Measurements from ENCODE around the gene C11orf58. TPM values are rescaled to one million over a fixed set of nuclear protein-coding genes. Genes with fewer than 3 reads are reported as not detected.

Gene C11orf58
- total RNA-seq, 2 experiments from 2014 or later: 104 to 111 TPM

DNA sequence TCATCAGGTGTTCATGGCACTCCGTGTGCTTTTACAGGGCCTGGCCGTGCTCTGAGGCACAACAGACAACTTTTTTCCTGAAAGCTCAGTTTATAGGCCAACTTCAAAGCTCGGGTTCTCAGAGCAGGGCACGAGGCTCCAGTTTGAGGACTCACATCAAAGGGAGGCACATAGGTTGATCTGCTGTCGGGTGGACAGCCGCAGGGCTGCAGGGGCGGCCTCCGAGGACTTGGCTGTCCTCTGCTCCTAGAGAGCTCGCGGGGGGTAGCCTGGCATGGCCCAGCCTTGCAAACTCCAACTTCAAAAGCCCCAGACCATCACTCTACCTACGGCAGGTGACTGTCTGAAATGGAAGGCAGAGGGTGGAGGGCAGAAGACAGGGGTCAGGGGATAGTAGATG lies 31.6 kb downstream of the C11orf58 start:
- no peak for ATAC-seq
- H3K9me3 Mint-ChIP-seq (ENCODE audit: insufficient read depth): no peaks in the 10 kb centered on the region
- no peaks in the 10 kb centered on the region for H3K4me1 Mint-ChIP-seq (ENCODE audit: low read depth)
- CTCF ChIA-PET: no interaction called here
- H3K27me3 Mint-ChIP-seq (ENCODE audit: low read depth): peaks cover 2% of the 10 kb centered on the region
- POLR2A ChIA-PET: interaction anchor here (0.7 kb wide), 1 partner anchor 32 kb away, joined by 5 read pairs; the partner anchor contains the start of gene C11orf58
- H3K27ac Mint-ChIP-seq: no peak overlapping the region
- no peak overlapping the region for H3K4me3 Mint-ChIP-seq
- no peak for DNase-seq
- H3K36me3 Mint-ChIP-seq (ENCODE audit: low read depth): no peaks in the 10 kb centered on the region

DNA sequence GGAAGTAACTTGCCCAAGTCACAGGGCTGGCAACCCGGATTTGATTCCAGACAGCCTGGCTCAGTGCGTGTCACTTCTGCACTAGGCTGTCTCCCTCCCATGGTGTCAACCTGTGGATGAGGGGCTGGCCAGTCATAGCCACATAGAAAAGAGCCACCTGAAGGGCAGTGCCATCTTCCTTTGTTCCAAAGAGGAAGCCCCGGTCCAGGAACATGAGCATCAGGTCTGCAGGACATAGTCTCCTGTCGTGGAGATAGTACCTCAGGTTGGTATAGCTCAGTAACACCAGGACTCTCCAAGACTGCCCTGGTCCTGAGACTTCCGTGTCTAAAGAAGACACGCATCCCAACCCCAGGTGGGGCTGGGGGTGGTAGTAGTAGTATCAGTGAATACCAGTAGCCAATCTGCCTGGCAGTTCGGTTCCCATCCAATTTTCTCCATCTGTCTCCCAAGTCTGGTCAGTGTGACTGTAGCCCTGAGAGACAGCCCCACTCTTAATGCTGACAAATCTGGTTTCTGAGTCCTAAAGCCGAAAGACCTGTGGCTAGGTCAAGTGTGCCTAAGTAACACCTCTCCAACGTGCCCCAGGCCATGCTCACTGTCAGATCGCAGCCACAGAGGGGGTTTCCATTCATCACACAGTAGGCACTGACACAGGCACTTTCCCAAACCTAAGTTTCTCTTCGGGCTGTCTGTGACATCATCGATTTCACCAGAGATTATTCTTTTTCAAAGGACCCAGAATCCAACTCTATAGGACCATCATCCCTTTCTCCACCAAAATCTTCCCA lies 33.1 kb downstream of the C11orf58 start:
- ChIA-PET CTCF (no interaction called here), POLR2A (no interaction called here)
- Mint-ChIP-seq H3K36me3 (ENCODE audit: low read depth) (no peaks in the 10 kb centered on the region), H3K27me3 (ENCODE audit: low read depth) (peaks cover 2% of the 10 kb centered on the region), H3K4me3 (no peak overlapping the region), H3K4me1 (ENCODE audit: low read depth) (no peaks in the 10 kb centered on the region), H3K9me3 (ENCODE audit: insufficient read depth) (no peaks in the 10 kb centered on the region), H3K27ac (no peak overlapping the region)
- ATAC-seq: no peak
- no peak for DNase-seq

DNA sequence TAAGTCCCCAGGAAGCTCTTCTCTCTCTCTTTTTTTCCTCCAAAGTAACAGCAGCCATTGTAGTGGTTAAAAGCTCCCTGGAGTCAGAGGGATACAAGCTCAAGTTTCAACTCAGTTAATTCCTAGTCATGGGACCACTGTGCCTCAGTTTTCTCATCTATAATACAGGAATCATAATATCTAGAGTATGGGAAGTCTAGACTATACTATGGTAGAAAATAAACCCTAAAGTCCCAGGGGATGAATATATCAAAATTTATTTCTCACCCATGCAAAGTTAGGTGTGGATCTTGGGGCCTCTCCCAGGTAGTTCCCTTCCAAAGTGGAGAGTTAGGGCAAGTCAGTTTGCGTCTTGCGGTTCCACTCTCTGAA lies 33.7 kb downstream of the C11orf58 start:
- Mint-ChIP-seq H3K9me3 (ENCODE audit: insufficient read depth) (no peaks in the 10 kb centered on the region), H3K27me3 (ENCODE audit: low read depth) (peaks cover 2% of the 10 kb centered on the region), H3K36me3 (ENCODE audit: low read depth) (no peaks in the 10 kb centered on the region), H3K27ac (no peak overlapping the region), H3K4me1 (ENCODE audit: low read depth) (no peaks in the 10 kb centered on the region), H3K4me3 (no peak overlapping the region)
- DNase-seq (no peak), ATAC-seq (no peak)
- POLR2A ChIA-PET: no interaction called here
- CTCF ChIA-PET: interaction anchor here (1.7 kb wide), 1 partner anchor 15 kb away, joined by 5 read pairs; no protein-coding TSS in a partner anchor

DNA sequence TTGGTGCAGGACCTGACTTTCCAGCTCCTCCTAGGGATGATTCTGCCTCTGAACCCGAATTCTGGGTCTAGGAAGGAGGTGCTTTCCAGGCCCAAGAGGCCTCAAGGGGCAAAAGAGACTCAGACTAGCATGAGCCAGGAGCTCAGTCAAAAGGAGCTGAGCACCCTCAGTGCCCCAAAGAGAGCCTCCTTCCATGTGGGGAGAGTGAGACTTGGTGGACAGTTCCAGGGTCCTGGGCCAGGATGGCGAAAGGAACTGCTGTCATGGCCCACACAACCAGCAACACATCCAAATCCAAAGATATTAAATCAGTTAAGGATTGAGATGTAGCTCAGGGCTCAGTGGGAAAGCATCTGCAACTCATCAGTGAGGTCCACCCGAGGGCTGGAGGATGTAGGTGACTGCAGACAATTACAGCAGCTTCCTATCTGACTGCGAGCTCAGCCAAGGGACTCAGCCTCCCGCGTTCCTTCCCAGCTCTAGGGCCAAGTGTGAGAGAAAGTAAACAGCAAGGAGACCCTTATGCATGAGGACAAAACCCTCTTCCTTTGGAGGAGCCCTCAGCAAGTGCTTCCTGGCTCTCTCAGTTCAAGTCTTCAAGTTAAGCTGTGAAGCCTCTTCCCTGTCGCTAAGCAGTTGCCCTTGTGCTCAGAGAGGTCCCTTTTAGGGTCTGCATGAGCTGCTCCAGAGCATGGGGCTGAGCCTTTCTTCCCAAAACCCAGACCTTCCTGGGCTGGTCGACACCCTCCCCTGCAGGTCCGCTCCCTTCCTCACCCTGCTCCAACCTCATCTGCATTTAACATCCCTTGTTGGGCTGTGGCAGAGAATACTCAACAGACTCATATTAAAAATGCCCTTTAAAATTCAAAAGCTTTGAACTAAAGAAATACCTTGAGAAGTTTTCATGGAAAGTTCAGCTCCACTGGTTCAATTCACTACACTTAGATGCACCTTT lies 35.8 kb downstream of the C11orf58 start:
- DNase-seq (no peak), ATAC-seq (no peak)
- Mint-ChIP-seq H3K27ac (no peak overlapping the region), H3K27me3 (ENCODE audit: low read depth) (no peaks in the 10 kb centered on the region), H3K4me3 (no peak overlapping the region), H3K36me3 (ENCODE audit: low read depth) (no peaks in the 10 kb centered on the region), H3K4me1 (ENCODE audit: low read depth) (no peaks in the 10 kb centered on the region), H3K9me3 (ENCODE audit: insufficient read depth) (no peaks in the 10 kb centered on the region)
- ChIA-PET POLR2A (interaction anchor here (0.9 to 1.1 kb wide), 2 partner anchors 9 to 36 kb away, joined by 3 to 4 read pairs; partner anchors contain the start of gene C11orf58), CTCF (interaction anchor here (1.5 to 1.9 kb wide), 3 partner anchors 11 to 15 kb away, joined by 5 to 10 read pairs (median 7); no protein-coding TSS in a partner anchor)

DNA sequence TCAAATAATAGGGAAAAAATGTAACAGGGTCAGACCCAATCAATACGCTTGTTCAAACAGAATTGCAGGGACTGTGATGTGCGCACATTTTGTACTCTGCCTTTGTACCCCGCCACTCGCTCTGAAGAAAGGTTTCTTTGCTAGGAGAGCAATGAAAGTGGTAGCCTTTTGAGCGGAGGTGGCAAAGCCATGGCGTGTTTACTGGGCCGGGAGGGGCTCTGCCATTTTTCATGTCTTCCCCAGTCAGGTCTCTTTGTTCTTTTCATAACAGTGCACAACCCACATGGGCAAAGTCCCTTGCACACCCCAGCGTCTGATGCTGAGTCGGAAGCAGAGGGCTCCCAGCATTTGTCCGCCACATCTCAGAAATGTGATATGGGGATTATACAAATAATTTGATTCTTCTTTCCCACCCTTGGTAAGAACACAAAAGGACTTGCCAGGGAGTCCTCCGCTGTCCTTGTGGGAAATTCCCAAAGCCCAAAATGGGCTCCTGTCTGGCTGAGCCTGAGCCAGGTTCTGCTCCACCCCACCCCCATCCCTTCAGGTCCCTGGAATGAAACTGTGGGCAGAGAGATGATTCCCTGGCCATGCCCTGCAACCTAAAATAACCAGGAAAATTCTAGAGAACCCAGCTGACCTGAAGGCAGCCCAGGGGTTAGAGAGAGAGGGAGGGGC lies 36.6 kb downstream of the C11orf58 start:
- POLR2A ChIA-PET: interaction anchor here (1.1 kb wide), 1 partner anchor 9 kb away, joined by 3 read pairs; no protein-coding TSS in a partner anchor
- no peaks in the 10 kb centered on the region for H3K27me3 Mint-ChIP-seq (ENCODE audit: low read depth)
- CTCF ChIA-PET: interaction anchor here (1.5 to 1.9 kb wide), 2 partner anchors 11 to 14 kb away, joined by 7 to 10 read pairs; no protein-coding TSS in a partner anchor

DNA sequence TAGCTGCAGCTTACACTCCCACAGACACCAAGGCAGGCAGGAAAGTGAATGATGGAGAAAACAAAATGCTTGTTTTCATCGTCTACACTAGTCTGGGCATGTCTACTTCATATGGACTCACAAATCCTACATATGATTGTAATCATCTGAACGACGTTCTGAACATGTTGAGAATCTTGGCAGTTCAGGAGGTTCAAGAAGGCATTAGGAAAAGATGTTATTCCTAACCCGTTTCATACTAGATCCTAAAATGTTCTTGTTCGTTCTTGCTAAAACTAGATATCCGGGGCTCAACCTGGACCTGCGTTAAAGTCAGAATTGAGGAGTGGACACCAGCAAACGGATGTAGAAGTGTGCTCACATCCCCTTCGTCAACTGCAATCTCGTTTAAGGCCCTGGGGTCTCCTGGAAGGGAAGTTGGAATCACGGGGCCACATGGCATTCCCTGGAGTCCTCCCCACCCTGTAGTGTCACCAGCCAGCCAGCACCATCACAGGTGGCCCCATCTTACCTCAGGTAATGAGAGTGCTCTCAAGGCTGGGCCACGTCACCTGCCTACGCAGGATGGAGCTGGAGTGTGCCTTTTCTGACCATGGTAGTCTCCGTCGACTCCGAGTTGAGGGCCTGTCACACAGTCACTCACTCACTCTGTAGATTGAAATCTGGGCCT lies 37.3 kb downstream of the C11orf58 start:
- Mint-ChIP-seq H3K4me1 (ENCODE audit: low read depth) (no peaks in the 10 kb centered on the region), H3K27me3 (ENCODE audit: low read depth) (no peaks in the 10 kb centered on the region), H3K4me3 (no peak overlapping the region), H3K36me3 (ENCODE audit: low read depth) (no peaks in the 10 kb centered on the region), H3K27ac (no peak overlapping the region), H3K9me3 (ENCODE audit: insufficient read depth) (no peaks in the 10 kb centered on the region)
- no peak for ATAC-seq
- POLR2A ChIA-PET: no interaction called here
- no peak for DNase-seq
- CTCF ChIA-PET: no interaction called here

More for the DNA sequence above, 36.6 kb downstream of the C11orf58 start:
- Mint-ChIP-seq H3K4me3 (no peak overlapping the region), H3K9me3 (ENCODE audit: insufficient read depth) (no peaks in the 10 kb centered on the region), H3K4me1 (ENCODE audit: low read depth) (no peaks in the 10 kb centered on the region), H3K36me3 (ENCODE audit: low read depth) (no peaks in the 10 kb centered on the region), H3K27ac (no peak overlapping the region)
- no peak for ATAC-seq
- no peak for DNase-seq

DNA sequence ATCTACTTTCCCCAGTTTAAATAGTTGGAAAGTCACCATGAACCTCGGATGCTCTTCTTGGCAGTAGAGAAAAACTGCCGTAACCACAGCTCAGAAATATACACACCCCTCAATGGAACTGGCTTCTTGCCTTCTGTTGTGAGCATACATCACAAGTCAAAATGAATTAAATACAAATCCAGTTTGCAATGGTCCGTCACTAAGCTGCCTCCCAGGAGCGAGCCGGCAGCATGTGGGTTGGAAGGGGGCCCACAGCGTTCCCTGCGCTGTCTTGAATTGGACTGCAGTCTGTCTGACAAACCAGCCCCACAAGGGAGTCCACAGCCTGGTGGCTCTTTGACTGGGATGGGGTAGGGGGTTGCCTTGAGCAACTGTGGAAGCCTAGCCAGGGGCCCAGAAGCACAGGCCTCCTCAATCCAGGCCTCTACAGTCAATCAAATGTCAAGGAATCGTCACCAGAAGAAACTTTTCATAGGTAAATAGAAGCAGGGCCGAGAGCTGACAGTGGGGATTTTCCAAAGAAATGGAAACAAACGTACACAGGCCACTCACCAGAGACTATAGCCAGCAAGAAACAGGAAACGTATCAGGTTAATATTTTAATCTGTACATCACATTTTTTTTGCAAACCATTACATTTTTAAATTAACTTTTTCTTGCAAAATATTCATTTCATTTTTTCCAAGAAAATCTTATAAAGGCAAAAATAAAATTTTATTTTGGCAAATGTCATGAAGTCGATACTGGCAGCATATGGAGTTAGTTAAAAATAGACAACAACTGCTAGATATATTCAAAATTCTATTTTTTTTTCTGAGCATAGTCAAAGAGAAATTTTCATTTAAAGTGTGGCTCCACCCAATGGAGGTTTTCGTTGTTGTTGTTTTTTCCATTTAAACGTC lies 38.5 kb downstream of the C11orf58 start:
- Mint-ChIP-seq H3K27me3 (ENCODE audit: low read depth) (no peaks in the 10 kb centered on the region), H3K27ac (no peak overlapping the region), H3K9me3 (ENCODE audit: insufficient read depth) (no peaks in the 10 kb centered on the region), H3K4me3 (no peak overlapping the region), H3K4me1 (ENCODE audit: low read depth) (no peaks in the 10 kb centered on the region), H3K36me3 (ENCODE audit: low read depth) (no peaks in the 10 kb centered on the region)
- POLR2A ChIA-PET: no interaction called here
- CTCF ChIA-PET: no interaction called here
- DNase-seq (no peak), ATAC-seq (no peak)

DNA sequence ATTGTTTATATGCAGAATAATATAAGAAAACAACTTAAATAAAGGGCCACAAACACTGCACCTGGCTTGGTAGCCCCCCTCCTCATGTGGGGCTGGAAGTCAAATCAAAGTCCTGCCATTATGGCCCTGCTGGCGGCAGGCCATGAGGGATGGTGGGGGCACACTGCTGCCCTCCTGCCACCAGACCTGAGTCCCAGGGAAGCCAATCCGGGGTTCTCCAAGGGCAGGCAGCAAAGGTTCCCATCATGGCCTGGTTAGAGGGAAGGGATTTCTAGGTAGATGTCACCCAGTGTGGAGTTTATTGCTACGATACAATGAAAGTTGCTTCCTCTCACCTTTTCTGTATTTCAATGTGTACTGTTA lies 39.1 kb downstream of the C11orf58 start:
- no peak for ATAC-seq
- Mint-ChIP-seq H3K27ac (no peak overlapping the region), H3K36me3 (ENCODE audit: low read depth) (no peaks in the 10 kb centered on the region), H3K4me1 (ENCODE audit: low read depth) (no peaks in the 10 kb centered on the region), H3K4me3 (no peak overlapping the region), H3K9me3 (ENCODE audit: insufficient read depth) (no peaks in the 10 kb centered on the region), H3K27me3 (ENCODE audit: low read depth) (no peaks in the 10 kb centered on the region)
- DNase-seq: no peak
- POLR2A ChIA-PET: no interaction called here
- CTCF ChIA-PET: no interaction called here

DNA sequence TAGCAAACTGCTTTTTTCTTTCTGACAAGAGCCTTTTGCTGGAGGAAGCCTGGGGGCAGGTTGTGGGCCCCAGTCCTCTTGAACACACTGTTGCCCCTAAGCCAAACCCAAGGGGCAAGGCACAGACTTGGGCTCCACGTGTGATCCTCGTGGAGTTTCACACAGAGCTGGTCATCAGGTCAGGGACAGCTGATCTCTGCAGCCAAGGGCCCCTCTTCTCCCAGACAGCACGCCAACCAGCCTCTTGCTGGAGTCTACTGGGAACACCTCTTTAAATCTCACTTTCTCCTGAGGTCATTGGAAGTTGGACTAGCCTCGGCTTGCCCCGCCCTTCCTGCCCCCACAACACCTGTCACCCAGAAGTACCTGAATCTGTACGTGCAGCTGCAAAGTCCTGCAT lies 39.8 kb downstream of the C11orf58 start:
- Mint-ChIP-seq H3K27me3 (ENCODE audit: low read depth) (no peaks in the 10 kb centered on the region), H3K36me3 (ENCODE audit: low read depth) (no peaks in the 10 kb centered on the region), H3K4me3 (no peak overlapping the region), H3K9me3 (ENCODE audit: insufficient read depth) (no peaks in the 10 kb centered on the region), H3K27ac (no peak overlapping the region), H3K4me1 (ENCODE audit: low read depth) (no peaks in the 10 kb centered on the region)
- POLR2A ChIA-PET: no interaction called here
- no peak for ATAC-seq
- DNase-seq: no peak
- CTCF ChIA-PET: no interaction called here

DNA sequence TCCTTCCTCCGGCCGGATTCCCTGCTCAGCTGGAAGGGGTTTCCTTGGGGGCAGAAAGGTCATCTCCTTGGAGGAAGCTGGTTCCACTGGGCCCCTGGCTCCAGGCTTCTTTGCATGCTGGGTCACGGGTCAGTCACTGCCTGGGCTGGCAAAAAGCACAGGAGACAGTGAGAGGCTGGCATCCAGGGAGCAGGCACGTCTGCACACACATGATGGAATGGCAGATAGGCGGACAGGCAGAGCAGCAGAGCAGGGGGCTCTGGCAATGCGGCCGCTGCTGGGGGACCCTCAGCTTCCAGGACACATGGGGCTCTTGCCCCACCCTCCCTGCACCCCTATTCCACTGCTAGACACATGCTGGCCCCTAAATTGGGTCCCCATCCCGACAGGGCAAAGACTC lies 40.4 kb downstream of the C11orf58 start:
- ChIA-PET CTCF (no interaction called here), POLR2A (no interaction called here)
- DNase-seq (no peak), ATAC-seq (no peak)
- H3K27me3 Mint-ChIP-seq (ENCODE audit: low read depth): no peaks in the 10 kb centered on the region
- H3K9me3 Mint-ChIP-seq (ENCODE audit: insufficient read depth): no peaks in the 10 kb centered on the region
- H3K4me3 Mint-ChIP-seq: no peak overlapping the region
- no peaks in the 10 kb centered on the region for H3K36me3 Mint-ChIP-seq (ENCODE audit: low read depth)
- H3K27ac Mint-ChIP-seq: no peak overlapping the region
- no peaks in the 10 kb centered on the region for H3K4me1 Mint-ChIP-seq (ENCODE audit: low read depth)

All from activated CD8-positive, alpha-beta T cell treated with anti-CD3 and anti-CD28 coated beads, Interleukin-2, amount 10 ng/mL, durations not matched to agents 7 days and 5 days (primary cell).